Vagina (tissue), 2 donors: ENCODE measurements around the gene CDHR1. TPM values are rescaled to one million over a fixed set of nuclear protein-coding genes. Genes with fewer than 3 reads are reported as not detected.
A peak's percentile ranks its signal among the peaks of the same experiment; 100 is the strongest.

Experiments used
- DNase-seq, 2 donors: peaks; one replicate each; pipeline ENCODE4 v3.0.0-alpha.2; 2017; ENCODE audit errors: extremely low spot score in 2 of 2
- H3K27ac ChIP-seq: fragments of 200-600 bp; sonication (generic); one replicate; pipeline ENCODE4 v1.5.1; 2019
- H3K27me3 ChIP-seq: fragments of 200-600 bp; sonication (generic); one replicate; pipeline ENCODE4 v1.5.1; 2019
- H3K36me3 ChIP-seq, 2 donors: fragments of 200-600 bp; sonication (generic); one replicate each; pipeline ENCODE4 v1.5.1; 2017 to 2019
- H3K4me1 ChIP-seq: fragments of 200-600 bp; sonication (generic); one replicate; pipeline ENCODE4 v1.5.1; 2019
- H3K4me3 ChIP-seq, 2 donors: fragments of 200-600 bp; sonication (generic); 1 replicate in 1 of 2; 2 replicates in 1 of 2; pipeline ENCODE4 v1.5.1; 2016 to 2019
- H3K9me3 ChIP-seq: fragments of 200-600 bp; sonication (generic); one replicate; pipeline ENCODE4 v1.5.1; 2019
- POLR2A ChIP-seq, 2 donors: fragments of 450-650 bp; IDR thresholded peaks; one replicate each; pipeline ENCODE4 v1.6.1; 2017; ENCODE audit warnings: antibody characterized with exemption in 2 of 2, mild to moderate bottlenecking in 2 of 2, moderate library complexity in 2 of 2
- POLR2AphosphoS5 ChIP-seq, 2 donors: sonication (generic); formaldehyde crosslinking; IDR thresholded peaks; one replicate each; pipeline ENCODE4 v1.9.0; 2017; ENCODE audit warnings: antibody characterized with exemption in 2 of 2, mild to moderate bottlenecking in 2 of 2, low read depth in 1 of 2; ENCODE audit not compliant: insufficient read depth in 1 of 2
- intact Hi-C: fragments of 100-400 bp; cut with DNase I; formaldehyde crosslinking; loops from one replicate; pipeline ENCODE4 v1.15.1; 2023
- total RNA-seq: library from RNA; depleted of rRNA; stranded (reverse); fragments of >200 nt; gene quantifications from one replicate; pipeline ENCODE4 v1.2.3, GENCODE V29; 2016
- TF ChIP-seq, protein P1 (sequence below), 3 experiments: fragments of 450-650 bp in 2 of 3; fragments of 200-600 bp in 1 of 3; sonication (generic) in 1 of 3; IDR thresholded peaks; one replicate each; pipeline ENCODE4 v1.5.1; 2017 to 2019; ENCODE audit warnings: antibody characterized with exemption in 3 of 3, mild to moderate bottlenecking in 2 of 3, moderate library complexity in 2 of 3

Gene CDHR1
- total RNA-seq, 1 donor from 2014 or later: 6.4 TPM

DNA sequence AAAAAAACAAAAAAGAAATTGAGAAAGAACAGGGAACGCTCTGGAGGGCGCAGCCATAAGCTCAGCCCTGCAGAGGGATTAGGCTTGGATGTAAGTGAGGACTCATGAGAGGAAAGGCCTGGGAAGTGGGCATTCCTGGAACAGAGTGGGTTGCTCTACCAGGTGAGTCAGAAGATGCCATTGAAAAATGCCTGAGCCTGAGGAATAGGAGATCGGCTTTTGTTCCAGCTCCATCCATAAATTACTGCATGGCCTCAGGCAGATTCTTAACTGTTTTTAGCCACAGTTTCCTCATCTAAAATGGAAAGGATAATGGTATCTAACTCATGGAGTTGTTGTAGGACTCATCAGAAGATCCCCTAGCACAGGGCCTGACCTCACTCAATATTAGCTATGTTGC lies 49.4 kb downstream of the CDHR1 start:
- Histone ChIP-seq H3K27me3 (no peaks in the 10 kb centered on the region), H3K27ac (no peak overlapping the region), H3K4me3 (no peak overlapping the region), H3K36me3 (no peaks in the 10 kb centered on the region), H3K4me1 (no peaks in the 10 kb centered on the region), H3K9me3 (no peaks in the 10 kb centered on the region)
- TF ChIP-seq POLR2AphosphoS5 (IDR thresholded peaks at IDR 0.05; ENCODE audit: insufficient read depth in 1 of 2, low read depth in 1 of 2) (no peak), POLR2A (IDR thresholded peaks at IDR 0.05) (no peak)
- TF ChIP-seq, protein P1, sequence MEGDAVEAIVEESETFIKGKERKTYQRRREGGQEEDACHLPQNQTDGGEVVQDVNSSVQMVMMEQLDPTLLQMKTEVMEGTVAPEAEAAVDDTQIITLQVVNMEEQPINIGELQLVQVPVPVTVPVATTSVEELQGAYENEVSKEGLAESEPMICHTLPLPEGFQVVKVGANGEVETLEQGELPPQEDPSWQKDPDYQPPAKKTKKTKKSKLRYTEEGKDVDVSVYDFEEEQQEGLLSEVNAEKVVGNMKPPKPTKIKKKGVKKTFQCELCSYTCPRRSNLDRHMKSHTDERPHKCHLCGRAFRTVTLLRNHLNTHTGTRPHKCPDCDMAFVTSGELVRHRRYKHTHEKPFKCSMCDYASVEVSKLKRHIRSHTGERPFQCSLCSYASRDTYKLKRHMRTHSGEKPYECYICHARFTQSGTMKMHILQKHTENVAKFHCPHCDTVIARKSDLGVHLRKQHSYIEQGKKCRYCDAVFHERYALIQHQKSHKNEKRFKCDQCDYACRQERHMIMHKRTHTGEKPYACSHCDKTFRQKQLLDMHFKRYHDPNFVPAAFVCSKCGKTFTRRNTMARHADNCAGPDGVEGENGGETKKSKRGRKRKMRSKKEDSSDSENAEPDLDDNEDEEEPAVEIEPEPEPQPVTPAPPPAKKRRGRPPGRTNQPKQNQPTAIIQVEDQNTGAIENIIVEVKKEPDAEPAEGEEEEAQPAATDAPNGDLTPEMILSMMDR (IDR thresholded peaks at IDR 0.05): no peak
- intact Hi-C loops: no loop called here
- no peak for DNase-seq

DNA sequence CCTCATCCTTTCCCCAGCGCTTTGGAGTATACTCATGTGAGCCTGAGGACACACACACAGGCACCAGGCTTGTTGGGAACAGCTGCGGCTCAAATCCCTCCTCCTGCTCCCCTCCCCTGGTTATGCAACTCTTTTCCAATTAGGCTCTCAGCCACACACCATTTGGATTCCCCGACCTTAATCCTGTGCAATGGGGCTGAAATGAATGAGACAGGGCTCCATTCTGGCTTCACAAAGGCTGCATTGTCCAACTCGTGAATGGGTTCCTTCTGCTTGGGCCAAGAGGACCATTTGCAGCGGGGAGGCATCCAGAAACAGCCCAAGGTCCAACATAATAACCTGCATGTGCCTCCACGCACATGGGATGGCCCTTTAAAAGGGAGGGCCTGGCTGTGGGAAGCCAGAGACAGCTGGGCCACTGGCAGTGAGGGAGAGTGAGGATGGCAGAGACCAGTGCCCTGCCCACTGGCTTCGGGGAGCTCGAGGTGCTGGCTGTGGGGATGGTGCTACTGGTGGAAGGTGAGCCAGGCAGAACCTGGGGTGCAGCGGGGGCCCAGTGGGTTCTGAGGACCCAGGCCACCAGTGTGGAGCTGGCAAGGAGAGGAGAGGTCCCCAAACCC lies 50.4 kb downstream of the CDHR1 start, which contains the start of gene RGR:
Gene RGR (plus strand): TSS at position 403 of the 620 bp plus-strand sequence. CDS start 38 bp downstream, at position 441.
- intact Hi-C loops: no loop called here
- peak in 1 of 2 donors; percentile 24 for TF ChIP-seq POLR2AphosphoS5 (IDR thresholded peaks at IDR 0.05; ENCODE audit: insufficient read depth in 1 of 2, low read depth in 1 of 2)
- TF ChIP-seq, protein P1 (IDR thresholded peaks at IDR 0.05): no peak
- H3K27me3 ChIP-seq: no peaks in the 10 kb centered on the region
- no peaks in the 10 kb centered on the region for H3K9me3 ChIP-seq
- DNase-seq: no peak
- H3K4me3 ChIP-seq: no peak within 1 kb of the TSS
- H3K36me3 ChIP-seq: no peaks in the 10 kb centered on the region
- H3K27ac ChIP-seq: no peak within 1 kb of the TSS
- H3K4me1 ChIP-seq: no peaks in the 10 kb centered on the region

DNA sequence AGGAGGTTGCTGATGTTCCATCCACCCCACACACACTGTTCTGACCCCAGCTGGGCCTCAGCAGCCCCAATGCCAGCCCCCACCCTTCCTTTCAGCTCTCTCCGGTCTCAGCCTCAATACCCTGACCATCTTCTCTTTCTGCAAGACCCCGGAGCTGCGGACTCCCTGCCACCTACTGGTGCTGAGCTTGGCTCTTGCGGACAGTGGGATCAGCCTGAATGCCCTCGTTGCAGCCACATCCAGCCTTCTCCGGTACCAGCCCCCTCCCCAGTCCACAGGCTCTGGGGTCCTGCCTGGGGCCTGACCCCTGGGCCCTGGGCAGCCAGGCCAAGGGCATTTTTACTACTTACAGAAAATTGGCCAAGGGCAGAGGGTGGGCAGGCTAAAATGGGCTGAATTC lies 53.2 kb downstream of the CDHR1 start:
- intact Hi-C loops: no loop called here

DNA sequence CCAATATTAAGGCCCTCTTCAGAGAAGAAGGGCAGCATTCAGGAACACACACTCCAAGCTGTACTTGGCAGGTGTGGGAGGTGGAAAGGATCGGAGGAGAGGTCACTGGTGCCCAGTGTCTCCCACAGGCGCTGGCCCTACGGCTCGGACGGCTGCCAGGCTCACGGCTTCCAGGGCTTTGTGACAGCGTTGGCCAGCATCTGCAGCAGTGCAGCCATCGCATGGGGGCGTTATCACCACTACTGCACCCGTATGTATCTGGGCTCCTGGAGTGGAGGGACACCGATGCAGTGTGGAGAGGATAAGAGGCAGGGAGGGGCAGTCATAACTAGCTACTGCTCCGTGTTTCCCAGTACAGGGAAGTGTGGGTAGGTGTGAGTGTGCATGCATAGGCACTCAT lies 54.5 kb downstream of the CDHR1 start:
- intact Hi-C loops: no loop called here
- no peaks in the 10 kb centered on the region for H3K9me3 ChIP-seq
- no peak for DNase-seq
- H3K27ac ChIP-seq: no peak overlapping the region
- TF ChIP-seq POLR2A (IDR thresholded peaks at IDR 0.05) (no peak), POLR2AphosphoS5 (IDR thresholded peaks at IDR 0.05; ENCODE audit: insufficient read depth in 1 of 2, low read depth in 1 of 2) (no peak)
- TF ChIP-seq, protein P1 (IDR thresholded peaks at IDR 0.05): no peak
- H3K27me3 ChIP-seq: no peaks in the 10 kb centered on the region
- no peaks in the 10 kb centered on the region for H3K36me3 ChIP-seq
- H3K4me3 ChIP-seq: no peak overlapping the region
- no peaks in the 10 kb centered on the region for H3K4me1 ChIP-seq

More for the DNA sequence above, 53.2 kb downstream of the CDHR1 start:
- Histone ChIP-seq H3K9me3 (no peaks in the 10 kb centered on the region), H3K4me3 (no peak overlapping the region), H3K27me3 (no peaks in the 10 kb centered on the region), H3K36me3 (no peaks in the 10 kb centered on the region), H3K27ac (no peak overlapping the region), H3K4me1 (no peaks in the 10 kb centered on the region)
- TF ChIP-seq, protein P1 (IDR thresholded peaks at IDR 0.05): no peak
- TF ChIP-seq POLR2A (IDR thresholded peaks at IDR 0.05) (no peak), POLR2AphosphoS5 (IDR thresholded peaks at IDR 0.05; ENCODE audit: insufficient read depth in 1 of 2, low read depth in 1 of 2) (no peak)
- no peak for DNase-seq
